SK-N-SH (cell line): ENCODE data around the gene SLC25A29.

ENCODE experiments used
- MAX ChIP-seq: IDR thresholded peaks from 2 replicates; pipeline ENCODE4 v1.4.0; 2012; ENCODE audit warnings: low read depth
- NRF1 ChIP-seq: IDR thresholded peaks from 2 replicates; pipeline ENCODE4 v1.6.1; 2012; ENCODE audit warnings: low read depth, mild to moderate bottlenecking, low read length
- SIN3A ChIP-seq: IDR thresholded peaks from 2 replicates; pipeline ENCODE4 v1.6.1; 2012; ENCODE audit warnings: low read depth, mild to moderate bottlenecking, low read length, moderate library complexity, borderline replicate concordance
- TF ChIP-seq, protein P1 (sequence below): IDR thresholded peaks from 2 replicates; pipeline ENCODE4 v1.6.1; 2012; ENCODE audit warnings: mild to moderate bottlenecking, low read depth, low read length, moderate library complexity
- TF ChIP-seq, protein P2 (sequence below): fragments of 150-350 bp; IDR thresholded peaks from 2 replicates; pipeline ENCODE4 v1.6.1; 2017; ENCODE audit warnings: antibody characterized with exemption, low read length, low read depth, borderline replicate concordance

- TF ChIP-seq, protein P1, sequence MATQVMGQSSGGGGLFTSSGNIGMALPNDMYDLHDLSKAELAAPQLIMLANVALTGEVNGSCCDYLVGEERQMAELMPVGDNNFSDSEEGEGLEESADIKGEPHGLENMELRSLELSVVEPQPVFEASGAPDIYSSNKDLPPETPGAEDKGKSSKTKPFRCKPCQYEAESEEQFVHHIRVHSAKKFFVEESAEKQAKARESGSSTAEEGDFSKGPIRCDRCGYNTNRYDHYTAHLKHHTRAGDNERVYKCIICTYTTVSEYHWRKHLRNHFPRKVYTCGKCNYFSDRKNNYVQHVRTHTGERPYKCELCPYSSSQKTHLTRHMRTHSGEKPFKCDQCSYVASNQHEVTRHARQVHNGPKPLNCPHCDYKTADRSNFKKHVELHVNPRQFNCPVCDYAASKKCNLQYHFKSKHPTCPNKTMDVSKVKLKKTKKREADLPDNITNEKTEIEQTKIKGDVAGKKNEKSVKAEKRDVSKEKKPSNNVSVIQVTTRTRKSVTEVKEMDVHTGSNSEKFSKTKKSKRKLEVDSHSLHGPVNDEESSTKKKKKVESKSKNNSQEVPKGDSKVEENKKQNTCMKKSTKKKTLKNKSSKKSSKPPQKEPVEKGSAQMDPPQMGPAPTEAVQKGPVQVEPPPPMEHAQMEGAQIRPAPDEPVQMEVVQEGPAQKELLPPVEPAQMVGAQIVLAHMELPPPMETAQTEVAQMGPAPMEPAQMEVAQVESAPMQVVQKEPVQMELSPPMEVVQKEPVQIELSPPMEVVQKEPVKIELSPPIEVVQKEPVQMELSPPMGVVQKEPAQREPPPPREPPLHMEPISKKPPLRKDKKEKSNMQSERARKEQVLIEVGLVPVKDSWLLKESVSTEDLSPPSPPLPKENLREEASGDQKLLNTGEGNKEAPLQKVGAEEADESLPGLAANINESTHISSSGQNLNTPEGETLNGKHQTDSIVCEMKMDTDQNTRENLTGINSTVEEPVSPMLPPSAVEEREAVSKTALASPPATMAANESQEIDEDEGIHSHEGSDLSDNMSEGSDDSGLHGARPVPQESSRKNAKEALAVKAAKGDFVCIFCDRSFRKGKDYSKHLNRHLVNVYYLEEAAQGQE = no peak
- TF ChIP-seq, protein P2, sequence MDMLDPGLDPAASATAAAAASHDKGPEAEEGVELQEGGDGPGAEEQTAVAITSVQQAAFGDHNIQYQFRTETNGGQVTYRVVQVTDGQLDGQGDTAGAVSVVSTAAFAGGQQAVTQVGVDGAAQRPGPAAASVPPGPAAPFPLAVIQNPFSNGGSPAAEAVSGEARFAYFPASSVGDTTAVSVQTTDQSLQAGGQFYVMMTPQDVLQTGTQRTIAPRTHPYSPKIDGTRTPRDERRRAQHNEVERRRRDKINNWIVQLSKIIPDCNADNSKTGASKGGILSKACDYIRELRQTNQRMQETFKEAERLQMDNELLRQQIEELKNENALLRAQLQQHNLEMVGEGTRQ = no peak
- TF ChIP-seq SIN3A (no peak), MAX (no peak), NRF1 (no peak)
Measured at GRCh38 chr14:100297320-100298300, 8.6 kb downstream of the SLC25A29 start.
